ENCODE results near the gene FOXO6.

FOXO6 gene

GRCh38 chr1:41366455-41367287 lies 5.4 kb downstream of the FOXO6 start:
- DNase-seq (ENCODE audit: low spot score) (no peak), ATAC-seq (ENCODE audit: low read depth) (no peak)
- H3K4me1 ChIP-seq (ENCODE audit: insufficient read depth, poor library complexity, severe bottlenecking): peaks cover 6% of the 10 kb centered on the region

DNA sequence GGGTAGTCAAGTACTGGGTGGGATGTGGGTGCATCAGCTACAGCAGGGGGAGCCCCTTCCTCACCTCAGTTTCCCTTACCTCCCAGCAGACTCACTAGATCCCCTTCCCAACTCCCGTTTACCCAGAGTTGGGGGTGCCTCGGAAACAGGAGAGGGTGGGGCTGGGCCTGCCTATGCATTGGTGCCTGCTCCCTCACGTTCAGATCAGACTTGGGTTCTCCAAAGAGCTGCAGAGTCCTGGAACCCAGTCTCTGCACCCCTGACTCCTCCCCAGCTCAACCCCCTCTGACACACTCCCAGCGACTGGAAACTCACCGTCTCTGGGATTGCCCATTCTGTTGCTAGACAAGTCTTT lies 6.0 kb downstream of the FOXO6 start:
- TF ChIP-seq, protein P1, sequence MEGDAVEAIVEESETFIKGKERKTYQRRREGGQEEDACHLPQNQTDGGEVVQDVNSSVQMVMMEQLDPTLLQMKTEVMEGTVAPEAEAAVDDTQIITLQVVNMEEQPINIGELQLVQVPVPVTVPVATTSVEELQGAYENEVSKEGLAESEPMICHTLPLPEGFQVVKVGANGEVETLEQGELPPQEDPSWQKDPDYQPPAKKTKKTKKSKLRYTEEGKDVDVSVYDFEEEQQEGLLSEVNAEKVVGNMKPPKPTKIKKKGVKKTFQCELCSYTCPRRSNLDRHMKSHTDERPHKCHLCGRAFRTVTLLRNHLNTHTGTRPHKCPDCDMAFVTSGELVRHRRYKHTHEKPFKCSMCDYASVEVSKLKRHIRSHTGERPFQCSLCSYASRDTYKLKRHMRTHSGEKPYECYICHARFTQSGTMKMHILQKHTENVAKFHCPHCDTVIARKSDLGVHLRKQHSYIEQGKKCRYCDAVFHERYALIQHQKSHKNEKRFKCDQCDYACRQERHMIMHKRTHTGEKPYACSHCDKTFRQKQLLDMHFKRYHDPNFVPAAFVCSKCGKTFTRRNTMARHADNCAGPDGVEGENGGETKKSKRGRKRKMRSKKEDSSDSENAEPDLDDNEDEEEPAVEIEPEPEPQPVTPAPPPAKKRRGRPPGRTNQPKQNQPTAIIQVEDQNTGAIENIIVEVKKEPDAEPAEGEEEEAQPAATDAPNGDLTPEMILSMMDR (IDR thresholded peaks at IDR 0.05; ENCODE audit: poor library complexity, severe bottlenecking): no peak
- Histone ChIP-seq H3K27ac (ENCODE audit: poor library complexity, severe bottlenecking) (no peak overlapping the region), H3K36me3 (ENCODE audit: low read depth) (no peaks in the 10 kb centered on the region), H3K4me1 (ENCODE audit: insufficient read depth, poor library complexity, severe bottlenecking) (peaks cover 12% of the 10 kb centered on the region), H3K4me3 (ENCODE audit: severe bottlenecking) (no peak overlapping the region), H3K27me3 (ENCODE audit: insufficient read depth, poor library complexity, severe bottlenecking) (peaks cover 6% of the 10 kb centered on the region), H3K9me3 (ENCODE audit: severe bottlenecking) (no peaks in the 10 kb centered on the region)
- ATAC-seq (ENCODE audit: low read depth) (no peak), DNase-seq (ENCODE audit: low spot score) (no peak)

More at GRCh38 chr1:41366455-41367287, 5.4 kb downstream of the FOXO6 start:
- Histone ChIP-seq H3K27me3 (ENCODE audit: insufficient read depth, poor library complexity, severe bottlenecking) (peaks cover 8% of the 10 kb centered on the region), H3K9me3 (ENCODE audit: severe bottlenecking) (no peaks in the 10 kb centered on the region), H3K36me3 (ENCODE audit: low read depth) (no peaks in the 10 kb centered on the region), H3K27ac (ENCODE audit: poor library complexity, severe bottlenecking) (peak overlapping the region; percentile 19), H3K4me3 (ENCODE audit: severe bottlenecking) (peak overlapping the region; percentile 25)
- TF ChIP-seq, protein P1 (IDR thresholded peaks at IDR 0.05; ENCODE audit: poor library complexity, severe bottlenecking): no peak

GRCh38 chr1:41368366-41368765 lies 7.1 kb downstream of the FOXO6 start:
- Histone ChIP-seq H3K4me1 (ENCODE audit: insufficient read depth, poor library complexity, severe bottlenecking) (peaks cover 13% of the 10 kb centered on the region), H3K27me3 (ENCODE audit: insufficient read depth, poor library complexity, severe bottlenecking) (no peaks in the 10 kb centered on the region), H3K27ac (ENCODE audit: poor library complexity, severe bottlenecking) (no peak overlapping the region), H3K4me3 (ENCODE audit: severe bottlenecking) (no peak overlapping the region), H3K36me3 (ENCODE audit: low read depth) (no peaks in the 10 kb centered on the region), H3K9me3 (ENCODE audit: severe bottlenecking) (no peaks in the 10 kb centered on the region)
- no peak for ATAC-seq (ENCODE audit: low read depth)
- TF ChIP-seq, protein P1 (IDR thresholded peaks at IDR 0.05; ENCODE audit: poor library complexity, severe bottlenecking): no peak
- no peak for DNase-seq (ENCODE audit: low spot score)

- H3K36me3 ChIP-seq (ENCODE audit: low read depth): no peaks in the 10 kb centered on the region
Measured at GRCh38 chr1:41368801-41369200, 7.6 kb downstream of the FOXO6 start.

More at GRCh38 chr1:41368801-41369200, 7.6 kb downstream of the FOXO6 start:
- Histone ChIP-seq H3K27ac (ENCODE audit: poor library complexity, severe bottlenecking) (no peak overlapping the region), H3K4me3 (ENCODE audit: severe bottlenecking) (no peak overlapping the region), H3K4me1 (ENCODE audit: insufficient read depth, poor library complexity, severe bottlenecking) (peaks cover 13% of the 10 kb centered on the region), H3K9me3 (ENCODE audit: severe bottlenecking) (no peaks in the 10 kb centered on the region), H3K27me3 (ENCODE audit: insufficient read depth, poor library complexity, severe bottlenecking) (no peaks in the 10 kb centered on the region)
- no peak for DNase-seq (ENCODE audit: low spot score)
- no peak for ATAC-seq (ENCODE audit: low read depth)
- TF ChIP-seq, protein P1 (IDR thresholded peaks at IDR 0.05; ENCODE audit: poor library complexity, severe bottlenecking): no peak
